NCI-H2227 (cell line): ENCODE measurements around the gene MYO1E.

ENCODE experiments used
- DNase-seq: peaks from one replicate; lab custom pipeline; 2025; ENCODE audit not compliant: unreplicated experiment; lab: John Stamatoyannopoulos, UW

MYO1E gene

DNA sequence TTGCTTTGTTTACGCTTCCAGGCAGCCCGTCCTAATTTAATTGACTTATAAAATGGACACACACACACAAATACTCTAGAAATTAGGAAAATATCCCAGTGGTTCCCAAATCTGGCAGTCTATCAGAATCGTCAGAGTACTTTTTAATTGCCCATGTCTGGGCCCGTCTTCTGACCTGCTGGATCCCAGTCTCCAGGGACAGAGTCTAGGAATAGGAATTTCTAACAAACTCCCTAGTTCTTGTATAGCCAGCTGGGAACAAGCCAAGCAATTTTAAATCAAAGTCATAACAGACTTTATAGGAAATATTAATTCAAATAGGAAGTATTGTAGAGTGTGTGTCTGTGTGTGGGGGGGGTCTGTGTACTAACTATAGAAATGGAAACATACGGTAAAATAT is 132.6 kb downstream of the MYO1E start:
- DNase-seq = no peak

DNA sequence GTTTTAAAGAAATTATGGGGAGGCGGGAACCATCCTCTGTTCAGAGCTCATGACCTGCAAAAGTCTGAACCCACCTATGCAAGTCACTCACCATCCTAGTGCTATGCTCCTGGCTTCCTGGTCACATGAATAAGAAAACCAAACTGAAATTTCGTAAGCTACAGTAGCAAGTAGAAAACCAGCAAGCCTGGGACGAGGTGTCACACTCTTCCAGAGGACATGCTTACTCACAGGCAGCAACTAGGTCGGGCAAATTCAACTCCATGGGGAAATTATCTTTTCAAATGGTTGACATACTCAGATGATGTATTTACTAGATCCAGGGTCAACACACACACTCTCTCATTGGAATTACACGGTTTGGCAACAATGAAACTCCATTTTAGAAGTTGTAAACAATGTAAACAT is 134.7 kb downstream of the MYO1E start:
- DNase-seq = no peak

DNA sequence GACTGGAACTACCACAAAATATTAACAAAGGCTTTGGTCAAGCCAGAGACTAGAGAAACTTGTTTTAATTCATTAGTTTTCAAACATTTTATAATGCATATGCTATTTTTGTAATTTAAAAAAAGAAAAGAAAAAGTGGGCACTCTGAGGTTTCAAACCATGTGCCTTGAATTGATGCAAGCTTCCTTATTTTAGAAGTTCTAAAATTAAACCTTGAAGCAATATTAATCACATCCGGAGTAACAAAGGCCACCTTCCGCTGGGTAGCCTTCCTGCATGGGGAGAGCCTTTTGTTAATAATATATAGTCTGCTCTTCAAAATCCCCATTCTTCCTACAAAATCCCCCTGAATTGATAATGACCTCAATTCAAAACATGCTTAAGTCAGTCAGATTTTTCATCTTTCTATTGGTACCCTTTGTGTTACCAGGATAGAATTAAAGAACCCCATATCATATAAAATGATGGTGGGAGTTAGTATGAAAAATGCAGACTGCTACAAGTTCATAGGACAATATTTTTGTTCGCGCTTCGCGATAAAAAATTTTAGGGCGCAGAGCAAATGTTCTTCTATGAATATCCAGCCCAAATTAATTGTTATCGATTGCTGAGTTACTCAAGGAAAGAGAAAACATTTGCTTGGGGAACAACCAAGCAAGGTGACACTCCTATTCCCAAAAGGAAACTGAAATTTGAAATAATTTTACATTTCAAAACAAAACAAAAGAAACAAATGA is 135.4 kb downstream of the MYO1E start:
- DNase-seq = no peak

DNA sequence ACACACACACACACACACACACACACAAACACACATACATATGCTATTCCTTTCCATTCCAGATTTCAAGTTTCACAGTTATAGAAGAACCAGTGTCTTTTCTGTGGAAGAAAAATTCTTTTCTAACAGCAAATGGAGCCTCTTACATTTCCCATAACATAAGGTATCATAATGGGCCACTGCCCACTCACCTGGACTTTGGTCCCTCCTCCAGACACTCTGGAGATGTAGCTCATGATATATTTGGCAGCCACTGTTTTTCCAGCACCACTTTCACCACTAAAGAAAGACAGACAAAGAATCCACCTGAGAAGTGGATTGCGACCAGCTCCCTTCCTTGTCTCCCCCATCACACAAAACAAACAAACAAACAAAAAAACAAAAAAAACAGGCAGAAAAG is 136.3 kb downstream of the MYO1E start:
- DNase-seq = no peak

DNA sequence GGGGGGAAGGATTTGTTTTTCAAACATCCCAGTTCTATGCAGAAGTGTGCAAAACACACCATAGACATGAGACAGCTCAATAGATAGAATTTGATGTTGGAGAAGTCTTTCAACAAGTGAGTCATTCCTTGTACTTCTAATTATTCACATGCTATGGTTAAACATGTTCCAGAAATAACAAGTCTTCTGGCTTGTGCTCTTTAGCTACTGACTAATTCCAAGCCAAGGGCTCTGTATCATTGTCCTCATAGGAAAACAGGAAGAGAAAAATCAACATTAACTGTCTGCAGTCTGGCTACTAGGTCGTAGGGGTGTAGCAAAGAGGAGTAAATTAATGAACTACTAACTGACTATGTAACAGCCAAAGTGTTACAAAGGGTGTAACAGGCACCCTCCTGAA is 140.2 kb downstream of the MYO1E start:
- DNase-seq = no peak

DNA sequence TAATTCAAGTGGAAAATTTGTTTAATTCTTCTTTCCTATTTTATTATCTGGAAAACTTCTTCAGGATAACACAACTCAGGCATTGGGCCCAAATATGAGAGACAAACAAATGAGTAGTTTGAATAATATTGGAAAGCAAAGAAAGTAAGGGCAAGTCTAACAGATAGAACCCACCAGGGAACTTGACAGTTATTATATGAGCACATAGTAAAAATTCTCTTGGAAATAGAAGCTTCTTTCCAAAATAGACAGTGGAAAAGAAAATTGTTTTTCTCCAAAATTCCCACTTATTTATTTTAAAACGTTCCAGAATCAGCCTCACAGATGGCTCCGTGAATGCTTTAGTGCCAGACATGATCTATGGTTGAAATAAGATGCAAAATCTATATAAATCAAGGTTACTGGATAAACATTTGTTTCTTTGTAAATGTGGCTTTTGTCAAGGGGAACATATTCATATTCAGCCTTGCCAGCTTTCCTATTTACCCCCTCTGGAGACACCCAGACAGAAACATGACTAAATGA is 142.1 kb downstream of the MYO1E start:
- DNase-seq = no peak

DNA sequence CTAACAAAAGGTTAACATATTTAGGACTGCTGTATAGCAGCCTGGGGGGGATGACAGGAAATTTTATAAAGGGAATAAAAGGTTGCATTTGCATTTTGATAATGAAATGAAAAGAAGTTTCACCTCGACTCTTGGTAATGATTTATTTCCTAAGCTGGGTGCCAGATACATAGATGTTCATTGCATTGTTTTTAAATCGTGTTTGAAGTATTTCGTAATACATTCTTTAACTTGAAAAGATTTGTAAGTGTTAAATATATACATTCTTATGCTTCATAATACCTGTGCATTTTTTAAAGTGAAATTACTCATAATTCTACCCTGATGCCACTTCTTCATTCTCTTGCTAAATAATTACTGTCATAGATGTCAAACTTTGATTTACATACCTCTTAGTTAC is 143.2 kb downstream of the MYO1E start:
- no peak for DNase-seq

DNA sequence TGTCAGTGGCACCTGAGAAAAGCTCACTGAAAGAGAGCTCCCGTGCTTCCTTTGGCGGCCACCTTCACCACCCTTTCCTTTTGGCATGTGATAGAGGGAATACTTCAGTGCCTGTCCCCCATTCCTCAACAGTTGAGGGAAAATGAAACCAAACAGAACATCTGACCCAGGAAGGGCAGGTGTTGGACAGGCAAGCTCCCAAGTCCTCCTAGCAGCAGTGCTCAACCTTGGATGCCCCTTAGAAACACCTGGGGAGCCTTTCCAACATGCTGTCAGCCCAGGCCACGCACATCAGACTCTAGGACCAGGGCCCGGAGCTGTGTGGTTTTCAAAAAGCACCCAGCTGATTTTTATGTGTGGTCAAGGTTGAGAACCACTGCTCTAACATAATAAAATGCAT is 143.7 kb downstream of the MYO1E start:
- DNase-seq = no peak

DNA sequence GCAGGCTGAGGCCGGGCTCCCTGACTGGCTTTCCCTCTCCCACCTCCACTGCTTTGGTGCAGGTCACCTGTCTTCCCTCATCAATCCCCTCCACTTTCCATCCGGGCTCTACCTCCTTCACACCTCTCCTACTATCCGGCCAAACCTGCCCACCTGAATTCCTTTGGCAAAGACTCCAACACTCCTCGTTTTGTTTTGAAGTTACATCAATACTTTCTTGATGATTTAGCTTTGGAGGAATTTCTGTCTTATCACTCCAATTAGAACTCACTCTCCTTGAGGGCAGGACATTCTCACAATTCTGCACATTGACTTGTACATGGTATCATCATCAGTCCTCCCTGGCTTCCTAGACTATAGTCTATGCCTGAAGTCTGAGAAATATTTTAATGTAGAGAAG is 145.7 kb downstream of the MYO1E start:
- DNase-seq = no peak

DNA sequence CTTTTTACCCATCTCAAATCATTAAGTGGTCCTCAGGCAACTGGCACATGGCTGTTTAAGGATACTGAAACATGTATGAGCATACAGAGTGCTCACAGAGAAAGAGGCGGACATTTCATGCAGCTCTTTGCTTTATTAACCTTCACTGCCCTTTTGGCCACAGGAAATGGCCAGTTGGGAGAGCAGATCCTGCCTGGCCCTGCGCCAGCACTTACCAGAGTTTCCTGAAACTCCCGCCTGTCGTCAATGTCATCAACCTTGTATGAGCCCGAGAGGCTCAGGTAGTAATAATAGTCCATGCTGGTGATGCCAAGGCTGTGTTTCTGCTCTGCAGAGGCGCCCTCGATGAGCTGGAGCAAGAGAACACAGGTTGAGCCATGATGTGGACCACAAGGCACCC is 148.2 kb downstream of the MYO1E start:
- DNase-seq = no peak

DNA sequence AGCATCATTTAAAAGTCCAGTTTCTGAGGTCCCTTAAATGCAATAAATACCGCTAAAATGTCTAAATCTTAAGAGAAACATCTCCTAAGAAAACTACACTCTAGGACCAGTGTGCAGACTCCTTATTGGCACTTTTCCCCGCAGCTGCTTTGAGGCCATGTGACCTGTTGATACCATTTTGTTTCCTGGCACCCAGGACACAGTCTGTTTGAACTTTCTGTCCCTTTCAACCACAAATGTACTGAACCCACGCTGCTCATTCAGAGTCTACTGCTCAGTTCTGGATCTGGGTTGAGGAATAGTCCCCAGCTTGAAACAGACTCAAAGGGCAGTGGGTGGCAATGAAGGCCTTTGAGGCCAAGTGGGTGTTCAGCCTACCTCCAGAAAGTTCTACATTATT is 148.9 kb downstream of the MYO1E start:
- no peak for DNase-seq

DNA sequence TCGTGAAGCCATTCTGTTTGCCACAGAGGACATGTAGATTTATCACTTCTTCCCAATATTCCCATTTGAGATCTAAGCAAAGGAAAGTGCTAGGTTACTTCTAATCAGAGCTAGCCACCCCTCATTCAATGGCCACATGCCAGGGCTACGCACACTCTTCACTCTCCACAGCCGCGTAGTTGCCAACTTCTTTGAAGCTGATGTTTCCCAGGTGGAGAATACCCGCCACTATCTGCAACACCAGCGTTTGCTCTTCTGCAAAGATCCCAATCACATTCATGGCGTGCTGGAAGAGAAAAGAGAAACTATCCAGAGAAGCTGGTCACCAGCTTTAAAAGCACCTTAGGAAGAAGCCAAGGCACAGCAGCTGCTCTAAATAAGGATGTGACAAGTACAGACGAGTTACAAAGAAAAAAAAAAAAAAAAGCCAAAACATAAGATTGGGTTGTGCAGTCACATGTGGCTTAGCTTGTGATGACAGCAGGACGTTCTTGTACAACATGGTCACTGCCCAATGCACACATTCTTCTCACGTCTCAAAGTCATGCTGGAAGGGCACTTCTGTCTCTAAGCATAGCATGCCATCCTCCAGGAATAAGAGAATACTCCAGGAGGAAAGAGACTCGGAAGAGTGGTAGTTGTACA is 149.6 kb downstream of the MYO1E start:
- DNase-seq = no peak

DNA sequence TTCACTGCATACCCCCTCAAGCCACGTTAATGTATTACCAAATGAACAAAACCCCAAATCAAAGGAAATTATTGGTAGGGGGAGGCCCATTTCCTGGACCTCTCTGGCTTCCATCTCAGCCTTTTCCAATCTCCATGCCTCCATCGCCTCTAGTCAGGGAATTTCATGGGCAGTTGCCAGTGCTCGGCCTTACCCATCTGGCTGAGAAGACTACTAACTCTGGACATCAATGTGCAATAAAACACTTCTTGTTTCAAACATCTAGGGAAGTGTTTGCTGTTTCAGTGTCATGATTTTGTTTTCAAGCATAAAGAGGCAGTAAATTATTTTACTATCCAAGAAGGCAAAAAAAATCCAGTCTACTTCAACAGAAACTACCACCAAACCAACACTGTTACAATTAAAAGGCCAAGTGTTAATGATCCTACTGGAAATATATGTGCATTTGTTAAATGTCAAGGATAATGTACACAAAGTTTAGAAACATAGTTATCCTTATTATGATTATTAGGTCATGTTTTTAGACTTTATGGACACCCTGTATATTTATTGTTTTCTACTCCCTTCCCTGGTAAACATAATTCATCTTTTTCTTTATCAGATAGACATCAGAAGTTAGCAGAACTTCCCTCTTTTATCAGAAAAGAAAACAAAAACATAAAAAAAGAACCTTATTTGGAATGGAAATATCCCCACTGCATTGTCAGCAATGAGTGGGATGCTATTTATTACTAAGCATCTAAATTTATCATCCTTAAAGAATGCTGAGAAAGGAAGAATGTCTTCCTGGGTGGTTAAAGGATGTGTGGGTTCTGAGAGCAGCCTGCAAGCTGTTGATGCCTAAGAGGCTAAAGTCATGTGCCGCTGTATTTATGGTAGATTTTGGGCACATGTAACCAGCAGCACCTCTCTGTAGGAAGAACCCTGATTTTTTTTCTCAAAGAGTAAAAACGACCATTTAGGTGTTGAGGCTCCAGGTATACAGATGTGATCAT is 150.9 kb downstream of the MYO1E start:
- no peak for DNase-seq

DNA sequence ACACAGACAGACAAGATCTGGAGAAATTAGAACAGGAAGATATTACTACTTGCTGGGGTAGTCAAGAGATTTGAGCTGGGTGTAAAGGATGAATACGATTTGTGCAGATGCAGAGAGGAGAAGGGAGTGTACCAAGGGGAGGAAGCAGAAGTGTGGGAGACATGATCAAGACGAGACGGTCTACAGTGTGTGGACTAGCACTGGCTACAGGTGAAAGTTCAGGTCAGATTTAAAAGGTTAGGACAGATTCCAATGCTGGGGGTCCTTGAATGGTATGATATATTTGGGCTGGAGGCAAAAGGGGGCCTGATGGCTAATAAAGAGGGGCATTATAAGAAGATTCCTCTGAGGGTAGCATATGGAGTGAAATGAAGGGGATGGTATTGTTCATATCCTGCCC is 154.0 kb downstream of the MYO1E start:
- DNase-seq = no peak

DNA sequence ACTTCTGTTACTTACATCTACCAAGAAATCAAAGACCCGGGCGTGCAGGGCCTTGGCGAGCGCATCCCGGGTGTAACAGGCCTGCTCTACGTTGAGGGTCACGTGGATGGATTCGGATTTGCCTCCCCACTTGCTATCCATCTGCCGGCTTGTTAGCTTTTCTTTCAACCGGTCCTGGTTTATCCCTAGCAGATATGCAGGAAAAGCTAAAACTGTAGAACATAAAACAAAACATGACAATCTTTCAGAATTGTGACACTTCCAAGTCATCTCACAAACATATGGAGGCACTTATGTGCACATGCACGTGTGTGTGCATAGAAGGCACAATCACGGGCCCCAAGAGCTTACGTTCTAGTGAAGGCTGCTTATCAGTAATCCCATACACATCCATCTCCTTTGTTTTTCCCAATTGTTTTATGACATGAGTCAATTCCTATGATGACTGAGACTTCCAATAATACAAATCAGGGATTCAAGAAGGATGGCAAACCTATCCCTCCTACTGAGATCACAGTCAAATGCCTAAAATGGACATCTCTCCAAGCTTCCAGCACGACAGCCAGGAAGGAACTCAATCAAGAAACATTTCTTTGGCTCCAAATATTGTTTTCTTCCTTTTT is 154.7 kb downstream of the MYO1E start:
- DNase-seq = no peak

DNA sequence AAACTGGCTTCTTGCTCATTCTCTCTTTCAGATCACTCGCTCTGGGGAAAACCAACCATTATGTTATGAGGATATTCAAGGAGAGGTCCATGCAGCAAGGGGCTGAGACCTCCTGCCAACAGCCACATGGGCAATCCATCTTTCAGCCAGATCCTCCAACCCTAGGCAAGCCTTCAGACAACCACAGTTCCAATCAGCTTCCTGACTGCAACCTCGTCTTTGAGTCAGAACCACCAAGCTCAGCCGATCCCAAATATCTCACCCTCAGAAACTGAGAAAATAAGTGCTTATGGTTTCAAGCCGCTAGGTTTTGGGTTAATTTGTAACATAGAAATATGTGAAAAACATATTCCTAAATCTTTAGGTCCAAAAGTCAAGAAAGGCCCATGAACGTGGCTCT is 155.8 kb downstream of the MYO1E start:
- no peak for DNase-seq

DNA sequence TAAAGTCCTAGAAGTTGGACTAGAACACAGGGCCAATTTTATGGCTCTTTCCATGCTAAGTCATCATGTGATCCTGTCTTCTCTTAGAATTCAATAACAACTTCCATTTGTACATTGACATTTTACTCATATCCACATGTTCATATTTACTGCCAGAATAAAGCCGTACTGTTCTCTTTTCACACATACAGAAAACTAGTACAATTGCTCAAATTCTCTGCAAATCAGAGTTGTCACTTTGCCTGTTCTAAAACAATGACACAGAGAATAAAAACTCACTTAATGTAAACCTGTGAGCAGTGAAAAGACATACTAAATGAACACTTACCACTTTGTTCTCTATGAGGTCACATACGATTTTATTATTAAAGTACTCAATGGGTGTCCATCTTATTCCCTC is 162.5 kb downstream of the MYO1E start:
- DNase-seq = no peak

DNA sequence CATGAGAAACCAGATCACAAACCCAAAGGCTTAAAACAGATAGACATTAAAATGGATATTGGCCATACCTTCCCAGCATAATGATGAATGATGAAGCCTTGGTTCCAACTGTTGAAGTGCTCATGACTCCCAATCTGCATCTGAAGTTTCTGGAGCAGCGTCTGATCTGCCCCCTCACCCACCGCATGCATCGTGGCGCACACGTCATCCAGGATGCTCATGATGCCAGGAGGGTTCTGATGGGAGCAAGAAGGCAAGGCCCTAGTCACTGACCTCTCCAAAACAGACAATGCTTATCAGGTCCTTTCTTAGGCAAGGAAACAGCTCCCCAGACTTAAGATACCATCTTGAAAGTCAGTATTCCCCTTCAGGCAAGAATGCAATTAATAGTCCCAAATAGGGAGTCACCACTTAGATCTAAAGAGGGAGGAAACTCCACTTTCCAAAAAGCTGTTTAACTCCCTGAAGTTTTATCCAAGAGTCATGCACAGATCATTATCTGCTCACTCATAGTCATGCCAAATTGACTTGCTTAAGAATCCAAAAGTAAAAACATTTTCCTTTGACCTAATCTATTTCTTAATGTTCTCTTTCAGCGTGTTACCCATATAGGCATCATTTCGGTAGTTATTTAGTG is 163.9 kb downstream of the MYO1E start:
- no peak for DNase-seq

DNA sequence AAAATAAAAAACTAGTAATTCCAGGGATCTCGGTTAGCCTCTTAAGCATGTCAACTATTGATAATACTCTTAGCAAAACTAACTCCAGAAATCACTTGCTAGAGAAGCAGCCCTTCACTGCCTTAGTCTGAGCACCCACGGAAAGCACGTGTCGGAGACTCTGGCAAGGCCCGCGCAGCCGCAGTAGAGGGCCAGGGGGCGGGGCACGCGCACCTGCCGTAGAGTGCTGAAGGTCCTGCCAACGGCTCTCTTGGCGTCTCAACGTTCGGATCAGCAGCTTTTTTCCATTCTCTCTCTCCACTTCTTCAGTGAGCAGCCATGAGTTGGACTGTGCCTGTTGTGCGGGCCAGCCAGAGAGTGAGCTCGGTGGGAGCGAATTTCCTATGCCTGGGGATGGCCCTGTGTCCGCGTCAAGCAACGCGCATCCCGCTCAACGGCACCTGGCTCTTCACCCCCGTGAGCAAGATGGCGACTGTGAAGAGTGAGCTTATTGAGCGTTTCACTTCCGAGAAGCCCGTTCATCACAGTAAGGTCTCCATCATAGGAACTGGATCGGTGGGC is 166.0 kb downstream of the MYO1E start, which contains the start of gene LDHAL6B:
Gene LDHAL6B, plus strand, starts transcription at position 221 of the 561 bp plus-strand sequence. Its CDS starts 98 bp downstream, at position 319.
- DNase-seq = peak; percentile 35
